ENCODE measurements around the gene NPDC1. TPM values are rescaled to one million over a fixed set of nuclear protein-coding genes. Genes with fewer than 3 reads are reported as not detected.

NPDC1 gene
- total RNA-seq, 1 experiment from 2014 or later, result 73.9 TPM

- Histone ChIP-seq H3K9me3 (ENCODE audit: low read depth, low read length, poor library complexity, severe bottlenecking) (no peaks in the 10 kb centered on the region), H3K36me3 (ENCODE audit: insufficient read depth, low read length, poor library complexity, severe bottlenecking) (no peaks in the 10 kb centered on the region), H3K4me3 (ENCODE audit: low read depth, low read length, poor library complexity, severe bottlenecking) (no peak overlapping the region), H3K27ac (ENCODE audit: low read depth, low read length, poor library complexity, severe bottlenecking) (no peak overlapping the region), H3K27me3 (replicated peaks; ENCODE audit: insufficient read depth, low read depth, low read length, poor library complexity) (no peaks in the 10 kb centered on the region), H3K4me1 (ENCODE audit: insufficient read depth, low read length, poor library complexity, severe bottlenecking) (peaks cover 19% of the 10 kb centered on the region)
- POLR2A ChIA-PET (ENCODE audit: low non-redundant PET), result no interaction called here
- intact Hi-C loops (cut with micrococcal nuclease; ENCODE audit: unreplicated experiment), result no loop called here
- CTCF ChIA-PET, result no interaction called here
- no TSS peak for BruUV-seq (replicated peaks)
- DNase-seq (ENCODE audit: low spot score), result no peak
- TF ChIP-seq EZH2 (IDR thresholded peaks at IDR 0.05; ENCODE audit: borderline replicate concordance, low read depth, low read length, poor library complexity, severe bottlenecking) (no peak), CTCF (conservative IDR thresholded peaks at IDR 0.05; ENCODE audit: low read depth, low read length) (no peak)
These were observed 13.1 kb downstream of the NPDC1 start for GRCh38 chr9:137032858-137033257.

- intact Hi-C loops (cut with micrococcal nuclease; ENCODE audit: unreplicated experiment), result no loop called here
- TF ChIP-seq CTCF (conservative IDR thresholded peaks at IDR 0.05; ENCODE audit: low read depth, low read length) (no peak), EZH2 (IDR thresholded peaks at IDR 0.05; ENCODE audit: borderline replicate concordance, low read depth, low read length, poor library complexity, severe bottlenecking) (no peak)
- no peak for DNase-seq (ENCODE audit: low spot score)
- Histone ChIP-seq H3K27ac (ENCODE audit: low read depth, low read length, poor library complexity, severe bottlenecking) (no peak within 1 kb of the TSS), H3K4me1 (ENCODE audit: insufficient read depth, low read length, poor library complexity, severe bottlenecking) (peaks cover 19% of the 10 kb centered on the region), H3K4me3 (ENCODE audit: low read depth, low read length, poor library complexity, severe bottlenecking) (no peak within 1 kb of the TSS), H3K9me3 (ENCODE audit: low read depth, low read length, poor library complexity, severe bottlenecking) (no peaks in the 10 kb centered on the region), H3K36me3 (ENCODE audit: insufficient read depth, low read length, poor library complexity, severe bottlenecking) (no peaks in the 10 kb centered on the region), H3K27me3 (replicated peaks; ENCODE audit: insufficient read depth, low read depth, low read length, poor library complexity) (no peaks in the 10 kb centered on the region)
- no TSS peak for BruUV-seq (replicated peaks)
- POLR2A ChIA-PET (ENCODE audit: low non-redundant PET), result no interaction called here
- CTCF ChIA-PET, result interaction anchor here (0.6 to 0.8 kb wide), 2 partner anchors 33 to 35 kb away, joined by 3 to 4 read pairs; no protein-coding TSS in a partner anchor
These were observed 13.9 kb downstream of the NPDC1 start, which contains the start of gene FUT7 for GRCh38 chr9:137031904-137032640. Gene FUT7 (minus strand): TSS chr9:137032088. CDS start chr9:137031991, 97 bp downstream.

- ChIA-PET CTCF (interaction anchor here (1.6 kb wide), 1 partner anchor 158 kb away, joined by 3 read pairs; no protein-coding TSS in a partner anchor), POLR2A (ENCODE audit: low non-redundant PET) (no interaction called here)
- TF ChIP-seq EZH2 (IDR thresholded peaks at IDR 0.05; ENCODE audit: borderline replicate concordance, low read depth, low read length, poor library complexity, severe bottlenecking), result no peak
- no peak for TF ChIP-seq CTCF (conservative IDR thresholded peaks at IDR 0.05; ENCODE audit: low read depth, low read length)
- H3K4me1 ChIP-seq (ENCODE audit: insufficient read depth, low read length, poor library complexity, severe bottlenecking), result peaks cover 19% of the 10 kb centered on the region
- H3K4me3 ChIP-seq (ENCODE audit: low read depth, low read length, poor library complexity, severe bottlenecking), result no peak overlapping the region
- H3K9me3 ChIP-seq (ENCODE audit: low read depth, low read length, poor library complexity, severe bottlenecking), result no peaks in the 10 kb centered on the region
- no peak for DNase-seq (ENCODE audit: low spot score)
- no peaks in the 10 kb centered on the region for H3K36me3 ChIP-seq (ENCODE audit: insufficient read depth, low read length, poor library complexity, severe bottlenecking)
- intact Hi-C loops (cut with micrococcal nuclease; ENCODE audit: unreplicated experiment), result no loop called here
- no peak overlapping the region for H3K27ac ChIP-seq (ENCODE audit: low read depth, low read length, poor library complexity, severe bottlenecking)
- BruUV-seq (replicated peaks), result no TSS peak
- no peaks in the 10 kb centered on the region for H3K27me3 ChIP-seq (replicated peaks; ENCODE audit: insufficient read depth, low read depth, low read length, poor library complexity)
These were observed 15.1 kb downstream of the NPDC1 start for GRCh38 chr9:137030538-137031527.

Data from A673 (cell line).